IPS-15b (cell line): ENCODE results near the gene SPNS3.

Experiments
- H3K27me3 ChIP-seq: one replicate; pipeline ENCODE4 v1.6.1; 2013; ENCODE audit warnings: low read length; ENCODE audit not compliant: control insufficient read depth, insufficient read depth
- H3K36me3 ChIP-seq: one replicate; pipeline ENCODE4 v1.6.1; 2013; ENCODE audit warnings: low read length; ENCODE audit not compliant: control insufficient read depth, insufficient read depth
- H3K4me1 ChIP-seq: one replicate; pipeline ENCODE4 v1.6.1; 2013; ENCODE audit warnings: mild to moderate bottlenecking, low read length; ENCODE audit not compliant: control insufficient read depth, insufficient read depth
- H3K4me3 ChIP-seq: one replicate; pipeline ENCODE4 v1.5.1; 2013; ENCODE audit warnings: low read depth, low read length
- H3K9ac ChIP-seq: one replicate; pipeline ENCODE4 v1.6.1; 2013; ENCODE audit warnings: low read depth, mild to moderate bottlenecking, low read length
- H3K9me3 ChIP-seq: one replicate; pipeline ENCODE4 v1.6.1; 2013; ENCODE audit warnings: mild to moderate bottlenecking, low read length; ENCODE audit not compliant: control insufficient read depth, insufficient read depth

Gene SPNS3

DNA sequence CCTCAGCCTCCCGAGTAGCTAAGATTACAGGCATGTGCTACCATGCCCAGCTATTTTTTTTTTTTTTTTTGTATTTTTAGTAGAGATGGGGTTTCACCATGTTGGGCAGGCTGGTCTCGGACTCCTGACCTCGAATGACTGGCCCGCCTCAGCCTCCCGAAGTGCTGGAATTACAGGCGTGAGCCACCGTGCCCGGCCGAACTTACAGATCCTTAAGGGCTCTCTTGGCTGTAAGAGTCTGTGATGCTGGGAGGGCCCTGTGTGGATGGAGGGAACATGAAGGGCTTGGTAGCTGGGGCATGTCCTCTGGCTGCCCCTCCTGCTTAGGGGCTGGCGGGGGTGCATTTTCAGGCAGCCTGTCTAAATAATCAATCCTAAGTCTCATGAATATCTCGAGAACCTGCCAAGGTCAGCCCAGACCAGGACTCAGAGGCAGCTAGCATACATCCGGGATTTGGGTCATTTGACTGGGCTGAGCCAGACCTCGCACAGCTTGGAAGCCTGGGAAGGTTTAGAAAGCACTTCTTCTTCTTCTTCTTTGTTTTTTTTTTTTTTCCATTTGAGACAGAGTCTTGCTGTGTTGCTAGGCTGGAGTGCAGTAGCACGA lies 17.1 kb downstream of the SPNS3 start:
- no peaks in the 10 kb centered on the region for H3K4me1 ChIP-seq
- H3K4me3 ChIP-seq, result no peak overlapping the region
- no peaks in the 10 kb centered on the region for H3K27me3 ChIP-seq
- H3K9ac ChIP-seq, result no peak overlapping the region
- no peaks in the 10 kb centered on the region for H3K36me3 ChIP-seq
- H3K9me3 ChIP-seq, result no peaks in the 10 kb centered on the region

DNA sequence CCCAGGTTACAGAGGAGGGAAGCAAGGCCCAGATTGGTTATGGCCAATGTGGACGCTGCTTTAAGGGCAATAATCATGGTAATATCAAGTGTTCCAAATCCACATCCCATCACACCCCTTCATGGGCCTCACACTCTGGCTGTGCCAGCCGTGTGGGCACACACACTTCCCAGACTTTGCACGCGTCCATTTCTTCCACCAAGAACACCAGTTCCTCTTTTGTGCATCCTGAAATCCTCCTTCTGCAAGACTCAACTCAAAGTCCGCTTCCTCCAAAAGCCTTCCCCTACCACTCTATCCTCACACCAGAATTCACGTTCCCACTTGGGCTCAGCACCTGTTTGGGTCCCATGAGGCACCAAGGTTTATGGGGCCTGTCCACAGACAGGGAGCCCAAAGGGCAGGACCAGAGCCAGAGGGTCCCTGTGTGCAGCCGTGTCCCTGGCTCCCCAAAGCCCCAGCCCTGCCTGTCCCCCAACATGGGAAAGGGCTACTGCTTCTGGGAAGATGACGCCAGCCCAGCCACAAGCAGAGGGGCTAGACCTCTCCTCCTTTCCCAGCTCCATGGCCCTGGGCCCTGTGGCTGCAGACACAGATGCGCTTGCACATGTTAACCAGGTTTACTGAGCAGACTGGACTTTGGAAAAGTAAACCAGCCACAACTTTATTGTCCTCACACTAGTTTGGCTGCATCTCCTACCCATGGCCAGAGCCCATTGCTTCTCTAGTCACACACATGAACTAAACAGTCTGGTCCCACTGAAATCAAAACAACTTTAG lies 20.3 kb downstream of the SPNS3 start:
- H3K9me3 ChIP-seq, result no peaks in the 10 kb centered on the region
- H3K9ac ChIP-seq, result no peak overlapping the region
- H3K36me3 ChIP-seq, result no peaks in the 10 kb centered on the region
- H3K27me3 ChIP-seq, result no peaks in the 10 kb centered on the region
- no peaks in the 10 kb centered on the region for H3K4me1 ChIP-seq
- H3K4me3 ChIP-seq, result no peak overlapping the region

GRCh38 chr17:4460661-4461060 lies 26.9 kb downstream of the SPNS3 start:
- Histone ChIP-seq H3K9ac (no peak overlapping the region), H3K27me3 (no peaks in the 10 kb centered on the region), H3K9me3 (no peaks in the 10 kb centered on the region), H3K36me3 (no peaks in the 10 kb centered on the region), H3K4me1 (no peaks in the 10 kb centered on the region), H3K4me3 (no peak overlapping the region)

DNA sequence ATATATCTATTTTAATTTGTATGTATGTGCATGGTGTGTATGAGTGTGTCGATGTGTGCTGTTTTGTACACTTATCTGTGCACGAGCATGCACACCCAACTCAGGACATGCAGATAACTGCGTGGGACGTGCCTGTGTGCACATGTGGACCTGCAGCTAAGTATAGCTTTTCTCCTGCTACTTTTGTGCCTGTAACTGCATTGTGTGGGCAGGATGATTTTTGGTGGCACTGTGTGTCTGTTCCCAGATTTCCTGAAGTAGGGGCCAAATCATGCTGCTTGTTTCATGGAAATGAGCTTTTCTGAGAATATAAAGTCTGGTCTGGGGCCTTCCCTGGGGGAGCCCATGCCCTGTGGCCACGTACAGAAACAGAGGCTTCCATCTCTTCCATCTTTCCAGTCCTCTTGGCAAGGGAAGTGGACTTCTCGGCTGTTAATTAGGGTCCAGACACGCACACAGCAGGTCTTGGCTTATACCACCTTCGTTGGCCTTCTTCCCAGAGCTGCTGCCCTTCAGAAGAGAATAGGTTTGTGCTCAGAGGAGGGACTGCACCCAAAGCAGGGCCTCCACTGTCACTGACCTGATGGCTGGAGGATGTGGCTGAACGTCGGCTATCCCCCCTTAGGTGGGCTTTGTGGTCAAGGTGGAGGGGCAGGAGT lies 30.2 kb downstream of the SPNS3 start:
- no peaks in the 10 kb centered on the region for H3K27me3 ChIP-seq
- no peaks in the 10 kb centered on the region for H3K4me1 ChIP-seq
- H3K9me3 ChIP-seq, result no peaks in the 10 kb centered on the region
- H3K36me3 ChIP-seq, result no peaks in the 10 kb centered on the region
- H3K9ac ChIP-seq, result no peak overlapping the region
- no peak overlapping the region for H3K4me3 ChIP-seq

DNA sequence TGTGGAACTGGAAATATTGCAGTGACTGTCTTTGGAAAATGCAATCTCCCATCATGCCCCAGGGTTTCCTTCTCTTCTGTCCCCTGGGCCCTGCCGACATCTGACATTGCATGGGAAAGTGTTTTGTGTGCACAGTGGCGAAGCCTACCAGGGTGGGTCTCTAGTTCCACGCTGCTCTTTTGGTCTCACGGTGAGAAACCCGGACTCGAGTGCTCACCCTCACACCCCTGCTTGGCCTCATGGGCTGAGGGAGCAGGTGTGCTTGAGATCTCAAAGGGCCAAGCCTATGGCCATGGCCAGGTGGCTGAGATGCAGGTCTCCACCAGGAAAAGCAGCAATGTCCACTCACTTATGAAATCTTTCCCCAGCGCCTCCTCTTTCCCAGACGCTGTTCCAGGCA lies 32.0 kb downstream of the SPNS3 start:
- no peak overlapping the region for H3K9ac ChIP-seq
- no peaks in the 10 kb centered on the region for H3K36me3 ChIP-seq
- no peak overlapping the region for H3K4me3 ChIP-seq
- H3K9me3 ChIP-seq, result no peaks in the 10 kb centered on the region
- H3K4me1 ChIP-seq, result no peaks in the 10 kb centered on the region
- no peaks in the 10 kb centered on the region for H3K27me3 ChIP-seq

DNA sequence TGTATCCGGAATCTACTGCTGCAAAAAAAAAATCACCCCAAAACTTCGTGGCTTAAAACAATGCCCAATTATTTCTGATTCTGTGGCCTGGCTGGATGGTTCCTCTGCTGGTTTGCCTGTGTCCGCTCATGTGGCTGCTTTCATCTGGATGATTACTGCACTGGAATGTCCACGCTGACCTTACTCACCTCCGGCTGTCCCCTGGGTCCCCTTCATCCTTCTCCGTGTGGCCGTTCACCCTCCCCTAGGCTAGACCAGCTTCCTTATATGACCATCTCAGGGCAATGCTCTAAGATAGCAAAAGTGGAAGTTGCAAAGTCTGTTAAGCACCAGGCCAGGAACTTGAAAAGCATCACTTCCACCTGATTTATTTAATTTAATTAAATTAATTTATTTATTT lies 33.5 kb downstream of the SPNS3 start:
- H3K9ac ChIP-seq, result no peak overlapping the region
- no peaks in the 10 kb centered on the region for H3K36me3 ChIP-seq

DNA sequence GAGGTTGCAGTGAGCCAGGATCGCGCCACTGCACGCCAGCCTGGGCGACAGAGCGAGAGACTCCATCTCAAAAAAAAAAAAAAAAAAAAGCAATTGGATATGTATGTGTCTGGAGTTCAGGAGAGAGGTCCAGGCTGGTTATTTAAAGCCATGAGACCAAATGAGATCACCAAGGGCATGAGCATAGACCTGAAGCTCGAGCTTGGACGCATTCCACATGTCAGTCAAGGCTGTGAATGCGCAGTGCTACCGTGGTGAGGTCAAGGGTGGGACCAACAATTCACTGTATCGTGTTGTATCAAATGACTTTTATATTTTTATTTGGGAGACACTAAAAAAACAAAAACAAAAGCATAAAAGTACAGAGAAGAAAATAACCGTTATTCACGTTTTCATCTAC lies 35.8 kb downstream of the SPNS3 start:
- Histone ChIP-seq H3K36me3 (no peaks in the 10 kb centered on the region), H3K4me1 (no peaks in the 10 kb centered on the region), H3K4me3 (no peak overlapping the region), H3K9me3 (no peaks in the 10 kb centered on the region), H3K9ac (no peak overlapping the region), H3K27me3 (no peaks in the 10 kb centered on the region)

More for the DNA sequence above, 33.5 kb downstream of the SPNS3 start:
- no peak overlapping the region for H3K4me3 ChIP-seq
- H3K4me1 ChIP-seq, result no peaks in the 10 kb centered on the region
- no peaks in the 10 kb centered on the region for H3K27me3 ChIP-seq
- no peaks in the 10 kb centered on the region for H3K9me3 ChIP-seq

DNA sequence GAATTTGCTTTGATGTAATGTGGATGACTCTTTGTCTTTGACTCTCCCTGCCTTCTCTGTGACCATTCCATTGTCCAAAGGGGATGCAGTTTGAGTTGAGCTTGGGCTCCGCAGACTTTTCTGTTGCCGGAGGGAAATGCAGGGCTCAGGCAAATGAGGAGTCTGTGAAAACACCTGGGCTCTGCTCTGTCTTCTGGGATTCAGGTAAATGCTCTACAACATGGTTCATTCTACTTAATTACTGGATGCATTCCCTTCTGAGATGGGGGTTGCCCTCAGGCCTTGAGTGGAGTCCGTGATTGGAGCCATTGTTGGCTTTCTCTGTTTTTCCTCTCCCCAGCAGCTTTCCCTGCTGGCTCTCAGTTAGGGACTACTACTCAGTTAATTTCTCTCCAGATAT lies 38.5 kb downstream of the SPNS3 start:
- no peak overlapping the region for H3K4me3 ChIP-seq
- no peak overlapping the region for H3K9ac ChIP-seq
- H3K36me3 ChIP-seq, result no peaks in the 10 kb centered on the region
- H3K27me3 ChIP-seq, result no peaks in the 10 kb centered on the region
- no peaks in the 10 kb centered on the region for H3K9me3 ChIP-seq
- no peaks in the 10 kb centered on the region for H3K4me1 ChIP-seq

DNA sequence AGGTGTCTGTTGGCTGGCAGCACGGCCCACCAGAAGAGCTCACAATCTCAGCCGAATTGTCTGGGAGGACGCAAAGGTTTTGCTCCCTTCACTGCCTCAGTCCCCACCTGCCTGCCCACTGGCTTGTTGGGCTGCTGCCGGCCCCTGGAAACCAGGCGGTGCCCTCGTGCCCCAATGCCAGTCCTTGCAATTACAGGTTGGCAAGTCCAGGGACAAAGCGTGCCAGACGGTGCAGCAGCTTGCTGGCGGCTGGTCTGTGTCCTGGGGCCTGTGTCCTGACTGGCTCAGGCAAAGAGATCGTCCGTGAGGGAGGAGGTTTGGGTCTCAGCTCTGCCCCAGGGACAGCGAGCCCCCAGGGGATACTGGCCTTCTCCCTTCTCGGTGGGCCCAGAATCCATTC lies 40.4 kb downstream of the SPNS3 start:
- Histone ChIP-seq H3K36me3 (no peaks in the 10 kb centered on the region), H3K4me3 (no peak overlapping the region), H3K27me3 (no peaks in the 10 kb centered on the region), H3K4me1 (no peaks in the 10 kb centered on the region), H3K9ac (no peak overlapping the region), H3K9me3 (no peaks in the 10 kb centered on the region)

DNA sequence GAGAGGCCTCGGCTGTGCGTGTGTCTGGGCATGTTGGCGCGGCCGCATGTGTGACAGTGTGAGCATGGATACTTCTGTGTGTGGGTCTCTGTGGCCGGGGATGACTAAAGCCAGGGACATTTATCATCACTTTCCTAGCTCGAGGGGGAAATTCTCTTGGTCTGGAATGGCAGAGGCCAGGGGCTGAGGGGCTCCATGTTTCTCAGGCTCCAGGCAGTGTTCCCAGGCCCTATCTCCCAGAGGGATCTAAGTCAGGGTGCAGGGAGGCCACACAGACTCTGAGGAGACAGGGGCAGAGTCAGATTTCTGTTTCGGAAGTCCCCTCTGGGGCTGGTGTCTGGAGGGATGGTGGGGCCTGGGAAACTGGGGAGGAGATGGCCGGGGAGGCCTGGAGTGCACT lies 41.3 kb downstream of the SPNS3 start:
- H3K9ac ChIP-seq, result no peak overlapping the region
- no peaks in the 10 kb centered on the region for H3K9me3 ChIP-seq
- no peak overlapping the region for H3K4me3 ChIP-seq
- H3K27me3 ChIP-seq, result no peaks in the 10 kb centered on the region
- no peaks in the 10 kb centered on the region for H3K4me1 ChIP-seq
- H3K36me3 ChIP-seq, result no peaks in the 10 kb centered on the region

- H3K27me3 ChIP-seq, result no peaks in the 10 kb centered on the region
- no peak overlapping the region for H3K4me3 ChIP-seq
- H3K36me3 ChIP-seq, result no peaks in the 10 kb centered on the region
- H3K4me1 ChIP-seq, result no peaks in the 10 kb centered on the region
- H3K9ac ChIP-seq, result no peak overlapping the region
- no peaks in the 10 kb centered on the region for H3K9me3 ChIP-seq
These were observed 41.7 kb downstream of the SPNS3 start for GRCh38 chr17:4475463-4475862.

- Histone ChIP-seq H3K4me1 (no peaks in the 10 kb centered on the region), H3K27me3 (no peaks in the 10 kb centered on the region), H3K9ac (no peak overlapping the region), H3K36me3 (no peaks in the 10 kb centered on the region), H3K4me3 (no peak overlapping the region), H3K9me3 (no peaks in the 10 kb centered on the region)
These were observed 42.3 kb downstream of the SPNS3 start for GRCh38 chr17:4476017-4476416.
